GM21576 (cell line): ENCODE measurements around the gene STK32A.

Experiments used
- ATAC-seq: cut with Tn5 transposase; IDR thresholded peaks from one replicate; pipeline ENCODE4 v1.9.1; 2021; ENCODE audit warnings: mild to moderate bottlenecking, moderate library complexity; ENCODE audit not compliant: unreplicated experiment

STK32A gene

DNA sequence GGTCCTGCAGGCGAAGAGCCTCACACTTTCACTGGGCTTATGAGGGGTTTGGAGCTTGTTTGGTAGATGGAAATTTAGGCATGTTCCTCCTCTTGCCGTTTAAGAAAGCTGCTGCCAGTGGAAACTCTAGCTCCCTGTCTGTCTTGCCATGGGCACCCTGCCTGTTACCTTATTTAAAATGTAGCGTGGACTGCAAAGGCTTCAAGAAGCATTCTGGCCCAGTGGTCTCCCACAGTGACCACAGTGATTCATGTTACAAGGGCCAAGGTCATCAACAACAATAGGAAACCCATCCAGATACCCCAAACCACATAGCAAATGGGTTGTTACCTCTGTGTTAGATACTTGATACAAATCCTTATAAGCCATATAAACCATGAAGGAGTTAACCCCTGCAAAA is 178.4 kb downstream of the STK32A start:
- ATAC-seq: no peak

DNA sequence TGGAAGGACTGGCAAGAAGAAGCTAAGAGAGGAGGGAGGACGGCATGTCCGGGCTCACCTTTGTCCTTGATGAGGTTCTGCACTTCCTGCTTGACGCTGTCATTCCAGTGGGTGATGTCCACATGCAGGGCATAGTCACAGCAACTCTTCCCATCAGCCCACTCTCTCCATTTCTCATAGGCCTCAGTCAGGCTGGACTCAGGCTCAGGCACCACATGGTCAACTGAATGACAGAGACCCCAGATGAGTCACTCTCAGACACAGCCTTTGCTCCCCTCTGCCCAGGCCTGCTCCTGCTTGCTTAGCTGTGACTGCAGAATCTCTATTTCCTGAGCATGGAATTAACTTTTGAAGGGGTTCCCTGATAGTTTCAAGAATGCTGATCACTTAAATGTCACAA is 180.8 kb downstream of the STK32A start:
- ATAC-seq: no peak

DNA sequence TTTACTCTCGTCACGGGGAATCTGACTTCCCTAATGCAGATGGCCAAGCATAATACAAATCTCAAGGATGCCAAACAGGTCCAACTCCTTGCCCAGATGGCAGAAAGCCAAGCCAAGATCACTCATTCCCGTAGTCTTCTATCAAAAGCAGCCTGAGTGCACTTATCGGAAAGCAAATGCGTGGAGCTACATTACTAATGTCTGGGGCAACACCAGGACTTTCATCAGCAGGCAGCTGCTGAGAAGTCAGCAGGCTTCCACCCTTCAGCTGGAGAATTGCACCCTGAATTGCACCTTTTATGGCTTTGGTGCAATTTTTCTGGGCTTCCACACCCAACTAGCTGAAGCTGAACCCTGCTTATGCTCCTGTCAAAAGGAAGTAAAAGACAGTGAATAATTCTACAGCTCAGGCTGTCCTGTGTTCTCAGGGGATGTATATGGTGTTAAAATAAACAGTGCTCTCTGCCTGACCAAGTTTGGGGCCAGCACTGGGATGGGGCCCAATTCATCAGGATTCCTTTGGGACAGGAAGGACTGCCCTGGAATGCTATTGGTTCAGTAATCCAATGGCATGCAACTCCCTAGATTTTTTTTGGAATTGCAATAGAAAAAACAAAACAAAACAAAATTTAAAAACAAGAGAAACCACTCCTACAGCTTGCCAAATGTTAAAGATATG is 182.4 kb downstream of the STK32A start:
- no peak for ATAC-seq

DNA sequence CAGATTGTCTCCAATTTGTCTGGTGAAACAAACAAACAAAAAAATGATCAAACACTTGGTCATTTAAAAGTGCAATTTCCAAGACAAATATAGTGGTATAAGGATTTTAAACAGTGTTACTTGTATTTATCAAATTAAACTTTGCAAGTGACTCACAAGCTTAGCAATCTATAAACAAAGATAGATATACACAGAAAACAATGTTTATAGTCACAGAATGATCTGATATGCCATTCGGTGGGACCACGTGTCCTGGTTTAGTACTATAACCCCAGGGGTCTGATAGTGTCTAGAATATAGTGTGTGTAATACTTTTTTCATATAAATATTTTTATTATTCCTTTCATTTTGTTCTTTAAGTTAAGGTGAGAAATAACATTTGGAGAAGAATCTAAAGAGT is 183.8 kb downstream of the STK32A start:
- ATAC-seq: no peak

DNA sequence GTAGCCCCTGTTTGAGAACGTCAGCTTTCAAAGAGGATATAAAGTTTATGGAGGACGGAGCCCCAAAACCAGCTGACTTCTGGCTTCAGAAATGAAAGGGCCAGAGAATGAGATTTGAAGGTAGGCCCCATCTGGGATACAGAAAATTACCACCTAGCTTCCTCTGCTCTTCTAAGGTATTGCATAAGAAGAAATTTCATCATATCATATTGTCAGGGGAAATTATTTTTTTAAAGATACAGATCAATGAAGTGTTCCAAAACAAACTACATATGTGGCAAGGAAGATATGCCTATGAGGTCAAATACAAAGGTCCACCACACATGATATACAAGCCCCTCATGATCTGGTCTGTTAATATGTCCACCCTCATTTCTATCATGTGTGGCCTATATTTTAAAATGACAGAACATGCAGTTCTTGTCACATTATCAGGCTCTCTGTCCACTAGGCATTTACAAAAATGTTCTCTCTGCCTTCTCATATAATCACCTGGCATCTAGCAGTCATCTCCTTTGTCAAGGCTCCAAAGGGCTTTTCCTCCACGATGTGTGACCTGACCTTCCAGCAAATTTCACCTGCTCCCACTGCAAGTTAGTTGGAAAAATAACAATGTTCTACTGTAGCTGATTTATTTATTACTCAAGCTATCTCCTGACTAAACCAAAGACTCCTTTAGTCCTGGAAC is 192.0 kb downstream of the STK32A start:
- no peak for ATAC-seq

DNA sequence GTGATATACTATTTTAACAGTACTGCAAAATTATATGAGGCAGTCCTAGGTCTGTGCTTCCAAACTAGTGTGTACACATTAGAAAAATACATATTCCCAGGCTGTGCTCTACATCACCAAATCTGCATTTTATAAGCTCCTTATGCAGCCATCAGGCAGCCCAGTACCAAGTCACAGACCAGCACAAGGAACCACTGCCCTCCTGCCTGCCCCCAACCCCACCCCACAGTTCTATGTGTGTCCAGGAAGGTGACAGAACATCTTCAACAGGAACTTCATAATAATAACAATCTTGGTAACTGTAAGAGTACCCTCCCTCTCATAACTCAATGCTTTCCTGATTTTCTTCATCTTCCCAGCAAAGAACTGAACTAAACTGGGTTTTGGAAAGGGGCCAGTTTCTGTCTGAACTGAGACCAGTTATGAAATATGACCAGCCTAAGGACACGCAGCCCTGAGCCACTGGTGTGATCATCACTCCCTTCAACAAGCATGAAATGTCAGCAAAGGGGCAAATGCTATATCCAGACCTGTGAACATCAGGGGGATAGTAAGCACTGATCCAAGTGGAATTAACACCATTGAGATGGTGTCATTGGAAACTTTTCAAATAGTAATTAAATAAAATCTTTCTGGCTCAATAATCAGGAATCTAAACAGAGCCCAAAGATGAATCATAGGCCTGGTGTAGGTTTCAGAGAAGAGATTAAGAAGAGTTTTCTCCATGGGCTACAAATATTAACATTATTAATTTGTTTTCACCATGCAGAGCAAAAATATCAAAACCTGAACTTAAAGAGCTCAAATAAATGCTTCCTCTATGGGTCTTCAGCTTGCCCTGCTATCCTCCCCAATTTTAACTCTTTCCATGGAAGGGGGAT is 192.9 kb downstream of the STK32A start:
- no peak for ATAC-seq

DNA sequence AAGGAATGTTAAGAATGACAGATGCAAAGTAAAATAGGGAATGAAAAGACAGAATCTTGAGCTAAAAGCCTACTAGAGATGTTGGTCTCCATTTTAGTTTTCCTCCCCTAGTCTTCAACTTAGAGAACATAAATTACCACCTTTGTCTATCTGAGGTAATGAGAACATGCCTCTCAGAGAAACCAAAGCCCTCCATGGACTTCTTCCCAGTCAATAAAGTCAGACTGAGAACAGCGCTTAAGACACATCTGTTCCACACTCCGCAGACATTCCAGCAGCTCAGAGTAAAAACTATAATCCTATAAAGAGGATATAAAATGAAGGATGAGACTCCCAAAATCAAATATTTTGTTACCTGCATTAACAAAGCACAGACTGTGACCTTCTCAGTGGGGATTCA is 195.8 kb downstream of the STK32A start:
- ATAC-seq: no peak

DNA sequence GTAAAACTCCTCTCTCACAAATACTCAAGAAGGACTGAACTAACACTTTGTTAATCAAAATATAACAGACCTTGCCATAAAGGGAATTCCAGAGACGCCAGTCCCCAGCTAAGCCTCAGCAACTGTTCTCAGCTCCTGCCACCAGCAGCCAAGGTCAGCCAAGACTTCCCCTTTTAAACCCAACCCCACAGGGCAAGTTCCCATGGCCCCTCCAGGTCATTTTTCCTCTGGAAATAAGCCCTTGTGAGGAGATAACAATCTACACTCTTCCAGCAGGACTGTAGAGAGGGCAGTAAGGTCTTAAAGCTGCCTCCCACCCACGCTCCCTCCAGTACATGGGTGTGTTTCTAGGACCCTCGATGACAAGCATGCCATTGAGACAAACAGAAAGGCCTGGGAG is 196.8 kb downstream of the STK32A start:
- ATAC-seq: no peak

DNA sequence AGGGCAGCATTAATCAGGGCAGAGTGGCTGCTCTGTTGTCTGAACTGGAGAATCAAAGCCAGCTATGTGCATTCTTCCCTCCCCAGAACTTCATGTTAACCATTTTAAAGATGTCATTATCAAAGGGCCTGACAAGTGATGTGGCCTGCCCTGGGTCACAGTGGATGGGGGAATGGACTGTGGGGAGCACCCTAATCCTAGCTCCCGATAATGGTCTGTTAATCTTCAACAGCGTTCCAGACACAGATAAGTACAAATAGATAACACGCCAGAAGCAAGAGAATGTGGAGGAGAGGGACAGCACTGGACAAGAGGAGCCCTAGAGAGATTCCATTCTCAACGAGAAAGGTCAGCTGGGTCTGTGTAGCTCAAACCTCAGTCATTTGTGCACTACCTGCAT is 197.5 kb downstream of the STK32A start:
- ATAC-seq: no peak

DNA sequence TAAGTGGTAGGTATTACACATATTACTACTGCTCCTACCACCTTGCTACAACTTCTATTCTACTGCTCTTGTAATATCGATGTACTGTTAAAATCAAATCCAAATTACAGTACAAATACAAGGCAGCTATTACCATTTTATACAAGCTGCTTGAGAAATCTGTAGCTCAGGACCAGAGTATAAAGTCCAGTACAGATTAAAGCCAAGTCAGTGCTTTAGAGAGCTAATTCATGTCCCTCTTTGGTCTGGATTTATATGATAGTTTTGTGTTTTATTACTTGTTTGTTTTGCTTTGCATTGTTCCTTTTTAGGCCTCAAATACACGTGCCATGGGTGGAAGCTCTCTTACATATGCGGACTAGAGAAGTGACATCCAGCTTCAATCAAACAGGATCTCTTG is 199.2 kb downstream of the STK32A start:
- no peak for ATAC-seq

DNA sequence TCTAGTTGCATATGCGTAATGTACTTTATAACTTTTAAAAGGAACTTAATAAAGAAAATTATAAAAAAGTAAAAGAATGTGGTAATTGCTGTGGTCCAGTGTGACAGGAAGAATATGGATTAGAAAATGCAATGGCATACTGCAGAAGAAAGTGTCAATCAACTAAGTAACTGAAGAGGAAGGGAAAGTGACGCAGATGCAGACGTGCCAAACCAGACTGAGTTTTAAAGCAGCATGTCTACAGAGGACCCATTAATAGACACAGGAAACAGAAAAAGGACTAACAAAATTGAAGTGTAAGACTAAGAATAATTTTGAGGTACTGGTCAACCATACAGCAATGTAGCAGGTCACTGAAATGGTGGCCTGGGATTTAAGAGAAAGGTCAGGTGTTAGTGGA is 201.8 kb downstream of the STK32A start:
- ATAC-seq: peak; percentile 76

DNA sequence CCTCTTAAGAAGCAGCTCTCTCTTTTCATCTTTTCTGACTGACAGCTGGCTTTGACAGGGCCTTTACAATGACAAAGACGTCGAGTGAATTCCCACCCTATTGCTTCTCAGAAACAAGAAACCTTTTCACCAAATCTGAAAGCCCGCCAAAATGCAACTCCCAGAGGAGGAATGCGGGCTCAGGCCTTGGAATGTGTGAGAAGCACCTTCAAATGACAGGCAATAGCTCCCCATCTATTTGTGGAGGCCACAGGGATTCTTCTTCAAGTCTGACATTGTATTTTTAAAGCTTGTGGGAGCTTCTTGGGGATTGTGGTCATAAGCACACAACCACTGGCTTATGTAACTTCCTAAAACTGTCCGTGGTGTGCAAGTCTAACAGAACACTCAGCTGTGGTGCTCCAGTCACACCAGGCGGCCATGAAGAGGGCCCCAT is 202.4 kb downstream of the STK32A start:
- ATAC-seq: no peak
